Suprapubic skin (tissue), 4 donors: ENCODE results near the gene GRID1. TPM values are rescaled to one million over a fixed set of nuclear protein-coding genes. Genes with fewer than 3 reads are reported as not detected.

Experiments used
- DNase-seq, 2 donors: peaks; one replicate each; pipeline ENCODE4 v3.0.0-alpha.2; 2019; ENCODE audit warnings: low spot score in 2 of 2
- H3K27ac ChIP-seq: fragments of 200-600 bp; sonication (generic); one replicate; pipeline ENCODE4 v1.5.1; 2019
- H3K27me3 ChIP-seq: fragments of 200-600 bp; sonication (generic); one replicate; pipeline ENCODE4 v1.5.1; 2019
- H3K36me3 ChIP-seq: fragments of 200-600 bp; sonication (generic); one replicate; pipeline ENCODE4 v1.5.1; 2019
- H3K4me1 ChIP-seq: fragments of 200-600 bp; sonication (generic); one replicate; pipeline ENCODE4 v1.5.1; 2019
- H3K4me3 ChIP-seq: fragments of 200-600 bp; sonication (generic); one replicate; pipeline ENCODE4 v1.5.1; 2019; ENCODE audit warnings: mild to moderate bottlenecking
- H3K9me3 ChIP-seq: fragments of 200-600 bp; sonication (generic); one replicate; pipeline ENCODE4 v1.5.1; 2019
- EP300 ChIP-seq: sonication (generic); formaldehyde crosslinking; IDR thresholded peaks from one replicate; pipeline ENCODE4 v1.6.1; 2017; ENCODE audit warnings: antibody characterized with exemption
- POLR2A ChIP-seq, 2 donors: fragments of 450-650 bp; IDR thresholded peaks; one replicate each; pipeline ENCODE4 v1.6.1; 2017; ENCODE audit warnings: antibody characterized with exemption in 2 of 2, mild to moderate bottlenecking in 2 of 2, moderate library complexity in 2 of 2
- POLR2AphosphoS5 ChIP-seq, 3 donors: sonication (generic); formaldehyde crosslinking; IDR thresholded peaks; one replicate each; pipeline ENCODE4 v1.6.1; 2017; ENCODE audit warnings: antibody characterized with exemption in 3 of 3
- WGBS: methylation state at CpG from one replicate; pipeline ENCODE4 v1.1.5; 2018; 5-methylcytosine and 5-hydroxymethylcytosine counted together
- total RNA-seq, 4 donors: library from RNA; depleted of rRNA; stranded (reverse); fragments of >200 nt; gene quantifications; one replicate each; pipeline ENCODE4 v1.1.0, GENCODE V29; 2016
- TF ChIP-seq, protein P1 (sequence below), 2 donors: fragments of 200-600 bp in 1 of 2; fragments of 450-650 bp in 1 of 2; sonication (generic) in 1 of 2; IDR thresholded peaks; one replicate each; pipeline ENCODE4 v1.5.1; 2016 to 2019; ENCODE audit warnings: antibody characterized with exemption in 2 of 2, mild to moderate bottlenecking in 1 of 2, moderate library complexity in 1 of 2

Gene GRID1
- total RNA-seq, 4 donors from 2014 or later: 1.8 to 3.1 (median 2.4) TPM

DNA sequence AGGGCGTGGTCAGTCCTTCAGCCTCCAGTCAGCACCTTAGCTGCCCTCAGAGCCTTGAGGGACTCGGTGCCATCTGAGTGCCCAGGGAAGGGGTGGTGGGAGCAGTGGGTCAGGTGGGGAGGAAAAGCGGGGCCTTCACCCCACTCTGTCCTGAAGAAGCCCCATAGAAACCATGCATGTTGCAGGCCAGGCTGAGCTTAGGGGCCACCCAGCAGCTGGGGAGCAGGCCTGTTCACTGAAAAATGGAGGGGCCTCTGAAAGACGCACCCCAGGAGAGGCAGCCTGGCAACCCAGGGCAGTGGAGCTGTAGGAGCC is 144.3 kb downstream of the GRID1 start:
- TF ChIP-seq, protein P1, sequence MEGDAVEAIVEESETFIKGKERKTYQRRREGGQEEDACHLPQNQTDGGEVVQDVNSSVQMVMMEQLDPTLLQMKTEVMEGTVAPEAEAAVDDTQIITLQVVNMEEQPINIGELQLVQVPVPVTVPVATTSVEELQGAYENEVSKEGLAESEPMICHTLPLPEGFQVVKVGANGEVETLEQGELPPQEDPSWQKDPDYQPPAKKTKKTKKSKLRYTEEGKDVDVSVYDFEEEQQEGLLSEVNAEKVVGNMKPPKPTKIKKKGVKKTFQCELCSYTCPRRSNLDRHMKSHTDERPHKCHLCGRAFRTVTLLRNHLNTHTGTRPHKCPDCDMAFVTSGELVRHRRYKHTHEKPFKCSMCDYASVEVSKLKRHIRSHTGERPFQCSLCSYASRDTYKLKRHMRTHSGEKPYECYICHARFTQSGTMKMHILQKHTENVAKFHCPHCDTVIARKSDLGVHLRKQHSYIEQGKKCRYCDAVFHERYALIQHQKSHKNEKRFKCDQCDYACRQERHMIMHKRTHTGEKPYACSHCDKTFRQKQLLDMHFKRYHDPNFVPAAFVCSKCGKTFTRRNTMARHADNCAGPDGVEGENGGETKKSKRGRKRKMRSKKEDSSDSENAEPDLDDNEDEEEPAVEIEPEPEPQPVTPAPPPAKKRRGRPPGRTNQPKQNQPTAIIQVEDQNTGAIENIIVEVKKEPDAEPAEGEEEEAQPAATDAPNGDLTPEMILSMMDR (IDR thresholded peaks at IDR 0.05): no peak
- TF ChIP-seq POLR2A (IDR thresholded peaks at IDR 0.05): no peak
- no peak for TF ChIP-seq EP300
- TF ChIP-seq POLR2AphosphoS5 (IDR thresholded peaks at IDR 0.05): no peak
- Histone ChIP-seq H3K4me1 (no peaks in the 10 kb centered on the region), H3K27ac (no peak overlapping the region), H3K9me3 (no peaks in the 10 kb centered on the region), H3K36me3 (no peaks in the 10 kb centered on the region), H3K4me3 (no peak overlapping the region), H3K27me3 (no peaks in the 10 kb centered on the region)
- WGBS: 88% methylated on average over 3 of the region's 4 CpGs
- DNase-seq: no peak

DNA sequence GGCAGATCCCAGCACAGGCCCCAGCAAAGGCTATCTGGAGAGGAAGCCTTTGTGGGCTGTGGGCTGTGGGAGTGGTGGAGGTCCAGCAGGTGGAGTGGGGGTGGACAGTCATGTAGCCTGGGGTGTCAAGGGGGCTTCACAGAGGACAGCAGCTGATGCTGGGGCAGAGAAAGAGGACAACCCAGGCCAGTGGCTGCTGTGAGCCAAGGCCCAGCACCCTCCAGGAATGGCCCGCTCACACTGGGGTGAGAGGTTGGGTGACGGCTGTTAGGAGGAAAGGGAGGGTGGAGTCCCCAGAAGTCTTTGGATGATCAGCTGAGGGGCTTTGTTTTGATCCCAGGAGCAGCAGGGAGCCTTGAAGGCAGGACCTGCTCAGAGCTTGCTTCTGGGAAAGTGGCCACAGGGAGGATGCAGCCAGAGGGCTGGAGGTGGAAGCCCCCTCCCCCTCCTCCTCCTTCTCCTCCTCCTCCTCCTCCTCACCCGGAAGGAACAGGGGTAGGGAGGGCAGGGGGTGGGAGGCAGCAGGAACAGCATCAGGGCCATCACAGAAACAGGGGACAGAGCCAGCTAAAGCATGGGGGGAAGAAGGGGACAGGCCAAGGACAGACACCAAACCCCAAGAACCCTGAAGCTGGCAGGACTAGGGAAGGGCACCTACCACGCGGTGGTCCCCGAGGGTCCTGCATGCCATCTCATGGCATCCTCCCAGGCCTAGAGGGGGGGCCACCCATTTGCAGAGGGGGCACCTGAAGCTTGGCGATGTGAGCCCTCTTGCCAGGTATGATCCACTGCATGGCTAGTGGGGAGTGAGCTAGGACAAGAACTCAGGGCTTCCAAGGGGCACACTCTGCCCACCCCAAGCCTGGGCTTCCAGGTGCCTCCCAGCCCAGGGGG is 144.9 kb downstream of the GRID1 start:
- WGBS: 63% methylated on average over 3 of the region's 7 CpGs
- TF ChIP-seq, protein P1 (IDR thresholded peaks at IDR 0.05): no peak
- no peak for TF ChIP-seq POLR2A (IDR thresholded peaks at IDR 0.05)
- Histone ChIP-seq H3K36me3 (no peaks in the 10 kb centered on the region), H3K4me1 (no peaks in the 10 kb centered on the region), H3K27ac (no peak overlapping the region), H3K4me3 (no peak overlapping the region), H3K27me3 (no peaks in the 10 kb centered on the region), H3K9me3 (no peaks in the 10 kb centered on the region)
- DNase-seq: no peak

DNA sequence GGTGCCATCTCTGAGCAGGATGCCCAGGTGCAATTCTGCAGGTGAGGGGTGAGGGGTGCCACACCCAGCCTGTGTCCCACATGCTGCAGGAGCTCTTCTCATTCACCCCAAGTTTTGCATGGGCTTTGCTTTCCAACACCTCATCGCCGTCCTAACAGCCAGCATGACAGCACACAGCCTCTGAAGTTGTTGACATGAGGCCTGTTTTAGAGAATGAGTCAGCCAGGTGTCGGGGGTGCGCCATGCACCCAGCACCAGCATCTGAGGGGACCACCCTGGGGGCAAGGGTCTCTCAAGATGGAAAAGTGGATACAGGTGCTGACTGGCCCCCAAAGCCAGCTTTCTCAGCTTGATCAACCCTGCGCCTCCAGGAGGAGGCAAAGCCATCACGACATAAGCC is 146.0 kb downstream of the GRID1 start:
- H3K27ac ChIP-seq: no peak overlapping the region
- DNase-seq: no peak

DNA sequence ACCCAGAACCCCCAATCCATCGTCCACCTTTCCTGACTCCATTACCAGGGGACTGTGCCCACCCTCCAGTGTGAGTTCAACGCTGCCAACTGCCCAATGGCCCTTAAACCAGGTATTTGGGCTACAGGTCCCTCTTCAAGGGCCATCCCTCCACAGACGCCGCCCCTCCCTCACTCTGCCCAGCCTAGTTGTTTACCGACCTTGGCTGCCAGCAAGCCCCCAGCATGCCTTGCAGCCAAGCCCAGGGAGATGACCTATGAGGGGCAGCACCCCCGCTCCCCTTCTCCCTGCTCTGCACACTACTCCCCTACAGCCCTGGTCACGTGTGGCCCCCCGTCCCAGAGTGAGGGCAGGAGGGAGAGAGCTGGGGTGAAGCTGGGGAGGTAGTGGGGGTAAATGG is 147.3 kb downstream of the GRID1 start:
- TF ChIP-seq, protein P1 (IDR thresholded peaks at IDR 0.05): no peak
- TF ChIP-seq EP300 (no peak), POLR2A (IDR thresholded peaks at IDR 0.05) (no peak), POLR2AphosphoS5 (IDR thresholded peaks at IDR 0.05) (no peak)
- Histone ChIP-seq H3K27me3 (no peaks in the 10 kb centered on the region), H3K9me3 (no peaks in the 10 kb centered on the region), H3K4me3 (no peak overlapping the region), H3K4me1 (no peaks in the 10 kb centered on the region), H3K27ac (no peak overlapping the region), H3K36me3 (no peaks in the 10 kb centered on the region)
- DNase-seq: no peak
- 84% methylated on average over 8 of the region's 8 CpGs for WGBS

More for the DNA sequence above, 146.0 kb downstream of the GRID1 start:
- no peak for TF ChIP-seq POLR2A (IDR thresholded peaks at IDR 0.05)
- TF ChIP-seq, protein P1 (IDR thresholded peaks at IDR 0.05): no peak
- no peak for TF ChIP-seq POLR2AphosphoS5 (IDR thresholded peaks at IDR 0.05)
- no peak for TF ChIP-seq EP300
- Histone ChIP-seq H3K36me3 (no peaks in the 10 kb centered on the region), H3K27me3 (no peaks in the 10 kb centered on the region), H3K4me3 (no peak overlapping the region), H3K4me1 (no peaks in the 10 kb centered on the region), H3K9me3 (no peaks in the 10 kb centered on the region)
- WGBS: 81% methylated on average over 6 of the region's 6 CpGs

DNA sequence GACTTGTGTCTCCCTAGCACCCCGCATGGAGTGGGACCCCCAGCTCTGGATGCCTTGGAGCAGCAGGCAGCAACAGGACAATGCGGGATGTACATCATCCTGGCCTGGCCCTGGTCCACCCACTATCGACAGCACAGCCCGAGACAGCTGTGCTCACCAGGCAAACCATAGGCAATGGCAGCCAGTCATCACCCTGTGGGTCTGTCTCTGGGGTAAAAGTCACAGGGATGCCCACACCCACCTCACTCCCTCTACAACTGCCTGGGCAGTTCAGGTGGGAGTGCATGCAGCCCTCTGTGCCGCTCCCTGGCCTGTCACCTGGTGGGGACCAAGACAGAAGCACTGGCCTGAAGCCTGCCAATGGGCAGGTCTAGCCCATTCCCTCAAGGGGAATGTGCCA is 147.8 kb downstream of the GRID1 start:
- Histone ChIP-seq H3K27me3 (no peaks in the 10 kb centered on the region), H3K9me3 (no peaks in the 10 kb centered on the region), H3K4me1 (no peaks in the 10 kb centered on the region), H3K36me3 (no peaks in the 10 kb centered on the region), H3K27ac (no peak overlapping the region), H3K4me3 (no peak overlapping the region)
- DNase-seq: no peak
- 89% methylated on average over 4 of the region's 5 CpGs for WGBS
- TF ChIP-seq POLR2A (IDR thresholded peaks at IDR 0.05): no peak
- TF ChIP-seq EP300: no peak
- TF ChIP-seq, protein P1 (IDR thresholded peaks at IDR 0.05): no peak
- TF ChIP-seq POLR2AphosphoS5 (IDR thresholded peaks at IDR 0.05): no peak
